Fibroblast of mammary gland (primary cell): ENCODE measurements around the gene LAMA3.

ENCODE experiments used
- DNase-seq: peaks from one replicate; pipeline ENCODE4 v3.0.0-alpha.2; 2010; ENCODE audit warnings: low read depth
- H3K4me3 ChIP-seq: 2 replicates; pipeline ENCODE4 v1.5.1; 2011; ENCODE audit warnings: low read depth, mild to moderate bottlenecking, low read length, moderate library complexity; ENCODE audit not compliant: control insufficient read depth
- CTCF ChIP-seq: conservative IDR thresholded peaks from 2 replicates; pipeline ENCODE4 v1.5.1; 2011; ENCODE audit warnings: low read depth, low read length, inconsistent platforms; ENCODE audit not compliant: control insufficient read depth, insufficient read depth

Gene LAMA3

GRCh38 chr18:23849141-23849540 lies 159.9 kb downstream of the LAMA3 start:
- DNase-seq: no peak
- TF ChIP-seq CTCF: no peak
- no peak overlapping the region for H3K4me3 ChIP-seq

GRCh38 chr18:23850215-23850614 lies 161.0 kb downstream of the LAMA3 start:
- no peak for TF ChIP-seq CTCF
- no peak overlapping the region for H3K4me3 ChIP-seq
- no peak for DNase-seq

GRCh38 chr18:23851470-23852002 lies 162.3 kb downstream of the LAMA3 start:
- no peak overlapping the region for H3K4me3 ChIP-seq
- DNase-seq: no peak
- TF ChIP-seq CTCF: no peak

GRCh38 chr18:23852236-23853045 lies 163.2 kb downstream of the LAMA3 start:
- H3K4me3 ChIP-seq: no peak overlapping the region
- TF ChIP-seq CTCF: no peak
- DNase-seq: no peak

GRCh38 chr18:23853448-23854195 lies 164.4 kb downstream of the LAMA3 start:
- TF ChIP-seq CTCF: no peak
- no peak overlapping the region for H3K4me3 ChIP-seq
- DNase-seq: no peak

GRCh38 chr18:23855721-23856120 lies 166.5 kb downstream of the LAMA3 start:
- no peak for DNase-seq
- no peak overlapping the region for H3K4me3 ChIP-seq
- no peak for TF ChIP-seq CTCF
